Lower leg skin (tissue), 3 donors: ENCODE measurements around the gene BANP.
"Not testable (repeated sequence)": the region's sequence is repeated elsewhere in the genome, so short reads cannot be mapped to it uniquely, and the experiment has no call there.

Experiments
- POLR2A ChIP-seq, 2 donors: fragments of 450-650 bp; IDR thresholded peaks; one replicate each; pipeline ENCODE4 v1.6.1; 2016 to 2017; ENCODE audit warnings: antibody characterized with exemption in 2 of 2, mild to moderate bottlenecking in 1 of 2, moderate library complexity in 1 of 2
- TF ChIP-seq, protein P1 (sequence below), 3 donors: fragments of 450-650 bp; IDR thresholded peaks; one replicate each; pipeline ENCODE4 v1.5.1; 2016; ENCODE audit warnings: antibody characterized with exemption in 3 of 3, mild to moderate bottlenecking in 3 of 3, moderate library complexity in 2 of 3

DNA sequence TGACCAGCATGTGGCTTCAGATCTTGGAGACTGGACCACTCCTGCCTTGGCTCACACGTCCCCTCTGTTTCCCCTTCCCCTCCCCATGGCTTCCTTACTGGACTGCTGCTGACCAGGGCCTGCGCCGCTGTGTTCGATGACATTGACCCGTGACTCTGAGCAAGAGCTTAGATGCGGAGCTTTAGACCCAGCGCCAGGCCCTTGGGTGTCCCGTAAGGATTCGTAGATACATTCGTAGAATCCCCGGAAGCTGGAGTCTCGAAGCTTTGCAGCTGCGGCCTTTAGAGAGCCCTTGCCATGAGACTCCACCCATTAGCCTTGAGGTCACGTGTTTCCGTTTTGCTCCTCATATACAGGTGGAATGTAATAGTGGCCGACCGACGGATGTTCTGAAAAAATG, 65.2 kb downstream of the BANP start:
- TF ChIP-seq POLR2A (IDR thresholded peaks at IDR 0.05), result not testable (repeated sequence)
- TF ChIP-seq, protein P1, sequence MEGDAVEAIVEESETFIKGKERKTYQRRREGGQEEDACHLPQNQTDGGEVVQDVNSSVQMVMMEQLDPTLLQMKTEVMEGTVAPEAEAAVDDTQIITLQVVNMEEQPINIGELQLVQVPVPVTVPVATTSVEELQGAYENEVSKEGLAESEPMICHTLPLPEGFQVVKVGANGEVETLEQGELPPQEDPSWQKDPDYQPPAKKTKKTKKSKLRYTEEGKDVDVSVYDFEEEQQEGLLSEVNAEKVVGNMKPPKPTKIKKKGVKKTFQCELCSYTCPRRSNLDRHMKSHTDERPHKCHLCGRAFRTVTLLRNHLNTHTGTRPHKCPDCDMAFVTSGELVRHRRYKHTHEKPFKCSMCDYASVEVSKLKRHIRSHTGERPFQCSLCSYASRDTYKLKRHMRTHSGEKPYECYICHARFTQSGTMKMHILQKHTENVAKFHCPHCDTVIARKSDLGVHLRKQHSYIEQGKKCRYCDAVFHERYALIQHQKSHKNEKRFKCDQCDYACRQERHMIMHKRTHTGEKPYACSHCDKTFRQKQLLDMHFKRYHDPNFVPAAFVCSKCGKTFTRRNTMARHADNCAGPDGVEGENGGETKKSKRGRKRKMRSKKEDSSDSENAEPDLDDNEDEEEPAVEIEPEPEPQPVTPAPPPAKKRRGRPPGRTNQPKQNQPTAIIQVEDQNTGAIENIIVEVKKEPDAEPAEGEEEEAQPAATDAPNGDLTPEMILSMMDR (IDR thresholded peaks at IDR 0.05), result not testable (repeated sequence)
